Retina (tissue), 1 donor: ENCODE measurements around the gene TMPRSS12.
"Not testable (repeated sequence)": the region's sequence is repeated elsewhere in the genome, so short reads cannot be mapped to it uniquely, and the experiment has no call there.

ENCODE experiments used
- DNase-seq: peaks from one replicate; pipeline ENCODE4 v3.0.0-alpha.2; 2016

Gene TMPRSS12, protein sequence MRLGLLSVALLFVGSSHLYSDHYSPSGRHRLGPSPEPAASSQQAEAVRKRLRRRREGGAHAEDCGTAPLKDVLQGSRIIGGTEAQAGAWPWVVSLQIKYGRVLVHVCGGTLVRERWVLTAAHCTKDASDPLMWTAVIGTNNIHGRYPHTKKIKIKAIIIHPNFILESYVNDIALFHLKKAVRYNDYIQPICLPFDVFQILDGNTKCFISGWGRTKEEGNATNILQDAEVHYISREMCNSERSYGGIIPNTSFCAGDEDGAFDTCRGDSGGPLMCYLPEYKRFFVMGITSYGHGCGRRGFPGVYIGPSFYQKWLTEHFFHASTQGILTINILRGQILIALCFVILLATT

DNA sequence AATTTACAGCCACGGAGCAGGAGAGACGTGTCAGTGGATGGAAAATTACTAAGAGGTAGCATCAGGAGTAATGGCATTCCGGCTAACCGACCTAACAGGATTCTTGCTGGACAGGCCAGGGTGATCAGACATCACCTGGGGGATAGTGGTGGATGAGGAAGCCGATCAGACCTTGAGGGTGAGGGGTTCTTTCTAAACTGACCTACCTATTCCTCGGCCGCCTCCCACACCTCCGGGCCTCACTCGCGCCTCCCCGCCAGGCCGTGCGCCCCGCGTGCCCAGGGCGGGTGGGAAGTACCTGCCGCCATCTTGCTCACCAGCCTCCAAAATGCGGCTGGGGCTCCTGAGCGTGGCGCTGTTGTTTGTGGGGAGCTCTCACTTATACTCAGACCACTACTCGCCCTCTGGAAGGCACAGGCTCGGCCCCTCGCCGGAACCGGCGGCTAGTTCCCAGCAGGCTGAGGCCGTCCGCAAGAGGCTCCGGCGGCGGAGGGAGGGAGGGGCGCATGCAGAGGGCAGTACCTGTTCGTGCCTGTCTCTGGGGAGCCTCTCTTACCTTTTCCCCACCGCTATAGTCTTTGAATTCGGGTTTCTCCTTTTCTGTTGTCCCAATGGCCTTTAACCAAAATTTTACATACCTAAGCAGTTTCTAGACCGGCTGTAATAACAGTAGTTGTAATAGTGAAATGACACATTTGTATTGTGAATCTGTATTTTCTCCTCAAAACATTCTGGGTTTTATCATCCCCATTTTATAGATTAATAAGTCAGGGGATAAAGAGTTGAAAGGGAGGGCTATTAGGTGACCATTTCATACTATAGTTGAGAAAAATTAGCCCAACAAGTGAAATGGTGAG is at the start of gene TMPRSS12:
TMPRSS12 (plus strand) TSS at position 290 of the 857 bp plus-strand sequence; CDS start at position 329, 39 bp downstream.
- DNase-seq: peak; percentile 34

DNA sequence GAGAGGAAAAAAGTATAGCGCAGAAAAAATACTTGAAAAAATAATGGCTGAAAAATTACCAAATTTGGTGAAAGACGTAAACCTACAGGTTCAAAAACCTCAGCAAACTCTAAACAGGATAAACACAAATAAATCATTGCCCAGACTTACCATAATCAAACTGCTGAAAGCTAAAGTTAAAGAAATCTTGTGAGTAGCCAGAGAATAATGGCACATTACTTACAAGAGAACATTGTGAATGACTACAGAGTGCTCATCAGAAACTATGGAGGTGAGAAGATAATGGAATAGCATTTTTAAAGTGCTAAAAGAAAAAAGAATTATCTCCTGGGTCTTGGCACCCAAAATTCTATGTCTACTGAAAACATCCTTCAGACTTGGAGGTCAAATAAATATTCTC is 42.8 kb upstream of the TMPRSS12 start:
- DNase-seq: no peak

DNA sequence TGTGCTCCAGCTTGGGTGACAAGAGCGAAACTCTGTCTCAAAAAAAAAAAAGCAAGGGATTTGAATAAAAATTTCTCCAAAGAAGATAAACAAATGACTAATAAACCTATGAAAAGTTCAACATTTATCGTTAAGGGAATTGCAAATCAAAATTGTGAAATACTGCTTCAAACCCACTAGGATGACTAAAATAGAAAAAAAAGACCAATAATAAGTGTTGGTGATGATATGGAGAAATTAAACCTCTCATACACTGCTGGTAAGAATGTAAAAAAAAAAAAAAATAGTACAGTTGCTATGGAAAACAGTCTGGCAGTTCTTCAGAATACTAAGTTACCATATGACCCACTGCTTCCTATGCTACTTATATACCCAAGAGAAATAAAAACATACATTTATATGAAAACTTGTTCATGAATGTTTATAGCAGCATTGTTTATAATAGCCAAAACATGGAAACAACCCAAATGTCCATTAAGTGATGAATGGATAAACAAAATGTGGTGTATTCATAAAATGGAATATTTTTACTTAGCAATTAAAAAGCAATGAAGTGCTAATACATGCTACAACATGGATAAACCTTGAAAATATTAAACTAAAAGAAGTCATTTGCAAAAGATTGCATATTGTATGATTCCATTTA is 39.4 kb upstream of the TMPRSS12 start:
- no peak for DNase-seq

DNA sequence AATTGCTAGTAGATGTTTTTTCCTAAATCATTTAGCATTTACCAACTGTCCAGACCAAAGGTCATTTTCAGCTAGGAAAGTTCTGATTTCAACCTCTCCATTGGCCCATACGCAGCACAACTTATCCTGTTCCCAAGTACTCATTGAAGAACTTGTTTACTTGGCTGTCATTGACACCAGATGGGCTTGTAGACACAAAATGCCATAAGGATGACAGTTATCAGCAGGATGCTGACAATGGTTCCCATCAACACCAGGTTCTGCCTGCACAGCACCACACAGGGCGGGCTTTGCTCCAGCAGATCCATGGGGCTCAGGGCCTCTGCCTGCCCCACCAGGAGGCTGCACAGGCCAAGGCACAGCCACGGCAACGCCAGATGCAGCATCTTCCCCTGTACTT is 36.5 kb upstream of the TMPRSS12 start:
- no peak for DNase-seq

DNA sequence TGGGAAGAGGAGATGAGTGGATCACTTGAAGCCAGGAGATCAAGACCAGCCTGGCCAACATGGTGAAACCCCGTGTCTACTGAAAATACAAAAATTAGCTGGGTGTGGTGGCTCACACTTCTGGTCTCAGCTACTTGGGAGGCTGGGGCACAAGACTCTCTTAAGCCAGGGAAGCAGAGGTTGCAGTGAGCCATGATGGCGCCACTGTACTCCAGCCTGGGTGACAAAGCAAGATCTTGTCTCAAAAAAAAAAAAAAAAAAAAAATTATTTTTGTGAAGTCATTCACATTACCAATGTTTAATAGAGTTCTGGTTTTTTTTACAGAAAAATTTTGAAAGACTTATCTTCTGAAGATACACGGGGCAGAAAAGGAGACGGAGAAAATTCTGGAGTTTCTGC is 33.6 kb upstream of the TMPRSS12 start:
- DNase-seq: not testable (repeated sequence)

DNA sequence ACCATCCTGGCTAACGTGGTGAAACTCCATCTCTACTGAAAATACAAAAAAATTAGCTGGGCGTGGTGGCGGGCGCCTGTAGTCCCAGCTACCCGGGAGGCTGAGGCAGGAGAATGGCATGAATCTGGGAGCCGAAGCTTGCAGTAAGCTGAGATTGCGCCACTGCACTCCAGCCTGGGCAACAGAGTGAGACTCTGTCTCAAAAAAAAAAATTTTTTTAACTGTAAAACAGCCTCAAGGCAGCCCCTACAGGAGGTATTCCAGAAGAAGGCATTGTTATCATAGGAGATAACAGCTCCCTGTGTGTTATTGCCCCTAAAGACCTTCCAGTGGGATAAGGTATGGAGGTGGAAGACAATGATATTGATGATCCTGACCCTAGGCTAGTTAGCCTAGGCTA is 27.8 kb upstream of the TMPRSS12 start:
- DNase-seq: not testable (repeated sequence)

DNA sequence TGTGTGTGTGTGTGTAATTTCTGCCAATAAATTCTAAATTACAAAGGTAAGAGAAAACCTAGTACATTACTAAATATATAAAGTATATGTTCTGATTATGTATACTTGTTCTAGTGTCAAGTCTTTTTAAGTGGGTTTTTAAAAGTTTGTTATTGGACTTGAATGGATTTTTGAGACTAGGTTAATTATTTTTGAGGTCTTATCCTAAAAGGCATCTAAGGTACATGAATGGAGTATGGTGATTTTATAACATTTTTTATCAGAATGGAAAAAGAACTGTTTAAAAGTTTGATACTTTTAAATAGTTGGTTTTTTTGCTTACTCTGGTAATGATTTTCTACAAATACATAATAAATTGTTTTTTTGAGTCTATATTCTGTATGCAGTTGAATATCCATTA is 22.5 kb upstream of the TMPRSS12 start:
- DNase-seq: no peak

DNA sequence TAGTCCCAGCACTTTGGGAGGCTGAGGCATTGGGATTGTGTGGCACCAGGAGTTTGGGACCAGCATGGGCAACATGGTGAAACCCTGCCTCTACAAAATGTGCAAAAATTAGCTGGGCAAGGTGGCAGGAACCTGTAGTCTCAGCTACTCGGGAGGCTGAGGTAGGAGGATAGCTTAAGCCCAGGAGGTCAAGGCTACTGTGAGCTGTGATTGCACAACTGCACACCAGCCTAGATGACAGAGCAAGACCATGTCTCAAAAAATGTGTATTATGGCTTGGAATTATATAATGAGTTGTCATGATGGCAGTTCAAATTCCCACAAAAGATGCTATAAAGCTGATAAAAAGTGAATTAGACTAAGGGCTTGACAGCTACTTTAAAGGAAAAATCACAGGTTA is 20.6 kb upstream of the TMPRSS12 start:
- DNase-seq: no peak

DNA sequence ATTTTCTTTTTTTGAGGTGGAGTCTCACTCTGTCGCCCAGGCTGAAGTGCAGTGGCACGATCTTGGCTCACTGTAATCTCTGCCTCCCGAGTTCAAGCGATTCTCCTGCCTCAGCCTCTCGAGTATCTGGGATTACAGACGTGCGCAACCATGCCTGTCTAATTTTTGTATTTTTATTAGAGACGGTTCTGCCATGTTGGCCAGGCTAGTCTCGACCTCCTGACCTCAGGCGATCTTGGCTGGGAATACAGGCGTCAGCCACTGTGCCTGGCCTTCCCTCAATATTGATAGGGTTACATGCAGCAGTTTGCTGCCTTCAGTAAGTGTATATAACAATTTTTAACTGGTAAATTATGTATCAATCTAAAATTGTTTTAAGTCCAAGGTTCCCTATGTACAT is 19.0 kb upstream of the TMPRSS12 start:
- DNase-seq: not testable (repeated sequence)

DNA sequence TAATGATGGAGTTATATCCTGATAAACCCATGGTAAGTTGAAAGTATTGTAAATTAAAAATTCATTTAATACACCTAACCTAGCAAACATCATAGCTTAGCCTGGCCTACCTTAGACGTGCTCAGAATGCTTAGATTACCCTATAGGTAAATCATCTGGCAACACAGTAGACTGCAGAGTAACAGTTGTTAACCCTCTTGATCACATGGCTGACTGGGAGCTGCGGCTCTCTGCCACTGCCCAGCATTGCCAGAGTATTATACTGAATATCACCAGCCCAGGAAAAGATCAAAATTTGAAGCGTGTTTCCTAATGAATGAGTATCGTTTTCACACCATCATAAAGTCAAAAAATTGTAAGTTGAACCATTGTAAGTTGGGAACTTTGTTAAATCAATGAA is 17.8 kb upstream of the TMPRSS12 start:
- DNase-seq: no peak

DNA sequence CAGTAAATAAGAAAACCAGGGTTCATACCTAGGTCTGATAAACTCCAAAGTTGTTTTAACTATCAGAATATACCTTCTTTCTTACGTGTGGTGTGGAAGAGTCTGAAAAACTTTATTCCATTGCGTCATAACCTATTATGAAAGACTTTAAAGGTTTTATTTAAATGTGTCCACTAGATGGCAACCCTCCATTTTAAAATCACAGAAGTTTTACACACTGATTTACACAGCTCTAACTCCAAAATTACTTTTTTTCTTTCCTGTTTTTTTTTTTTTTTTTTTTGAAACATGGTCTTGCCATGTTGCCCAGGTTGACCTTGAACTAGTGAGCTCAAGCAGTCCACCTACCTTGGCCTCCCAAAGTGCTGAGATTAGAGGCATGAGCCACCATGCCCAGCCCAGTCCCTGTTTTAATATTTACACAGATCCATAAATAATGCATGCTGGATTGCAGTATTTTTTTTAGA is 17.3 kb upstream of the TMPRSS12 start:
- DNase-seq: peak; percentile 35

DNA sequence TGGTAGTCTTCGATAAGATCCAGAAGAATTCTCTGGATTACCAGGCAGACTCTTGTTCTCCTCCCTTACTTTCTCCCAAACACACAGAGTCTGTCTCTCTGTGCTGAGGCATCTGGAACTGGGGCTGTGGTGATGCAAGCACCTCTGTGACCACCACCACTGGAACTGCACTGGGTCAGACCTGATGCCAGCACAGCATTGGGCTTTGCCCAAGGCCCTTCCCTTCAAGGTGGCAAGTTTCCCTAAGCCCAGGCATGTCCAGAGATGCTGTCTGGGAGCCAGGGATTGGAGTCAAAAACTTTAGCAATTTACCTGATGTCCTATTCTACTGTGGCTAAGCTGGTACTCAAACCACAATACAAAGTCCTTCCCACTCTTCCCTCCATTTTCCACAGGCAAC is 14.6 kb upstream of the TMPRSS12 start:
- no peak for DNase-seq

DNA sequence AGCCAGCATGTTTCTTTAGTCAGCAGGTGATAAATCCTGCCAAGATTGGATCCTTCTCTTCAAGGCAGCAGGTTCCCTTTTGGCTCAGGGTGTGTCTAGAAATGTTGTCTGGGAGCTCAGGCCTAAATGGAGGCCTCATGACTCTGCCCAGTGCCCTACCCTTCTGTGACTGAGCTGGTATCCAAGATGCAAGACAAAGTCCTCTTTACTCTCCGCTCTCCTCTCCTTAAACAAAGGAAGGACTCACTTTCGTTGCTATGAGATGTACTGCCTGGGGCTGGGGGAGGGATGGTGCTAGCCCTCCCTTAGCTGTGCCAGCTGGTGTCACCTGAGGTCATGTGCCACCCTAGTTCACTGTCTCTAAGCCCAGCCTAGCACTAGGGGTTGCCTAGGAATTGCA is 13.8 kb upstream of the TMPRSS12 start:
- no peak for DNase-seq

DNA sequence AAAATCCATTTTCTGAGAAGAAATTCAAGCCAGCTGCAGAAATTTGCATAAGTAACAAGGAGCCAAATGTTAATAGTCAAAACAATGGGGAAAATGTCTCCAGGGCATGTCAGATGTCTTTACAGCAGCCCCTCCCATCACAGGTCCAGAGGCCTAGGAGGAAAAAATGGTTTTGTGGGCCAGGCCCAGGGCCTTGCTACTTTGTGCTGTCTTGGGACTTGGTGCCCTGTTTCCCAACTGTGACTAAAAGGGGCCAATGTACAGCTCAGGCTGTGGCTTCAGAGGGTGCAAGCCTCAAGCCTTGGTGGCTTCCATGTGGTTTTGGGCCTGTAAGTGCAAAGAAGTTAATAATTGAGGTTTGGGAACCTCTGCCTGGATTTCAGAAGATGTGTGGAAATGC is 8.9 kb upstream of the TMPRSS12 start:
- not testable (repeated sequence) for DNase-seq

DNA sequence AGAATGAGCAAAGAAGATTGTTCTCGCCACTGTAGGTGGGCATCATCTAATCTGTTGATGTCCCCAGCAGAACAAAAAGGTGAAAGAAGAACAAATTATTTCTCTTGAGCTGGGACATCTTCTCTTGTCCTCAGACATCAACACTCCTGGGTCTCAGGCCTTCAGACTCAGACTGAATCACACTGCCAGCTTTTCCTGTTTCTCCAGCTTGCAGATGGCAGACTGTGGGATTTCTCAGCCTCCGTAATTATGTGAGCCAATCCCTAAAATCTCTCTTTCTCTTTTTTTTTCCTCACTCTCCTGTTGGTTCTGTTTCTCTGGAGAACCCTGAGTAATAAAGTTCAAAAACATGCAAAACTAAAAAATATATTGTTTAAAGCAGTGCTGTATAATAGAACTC is 3.7 kb upstream of the TMPRSS12 start:
- no peak for DNase-seq

DNA sequence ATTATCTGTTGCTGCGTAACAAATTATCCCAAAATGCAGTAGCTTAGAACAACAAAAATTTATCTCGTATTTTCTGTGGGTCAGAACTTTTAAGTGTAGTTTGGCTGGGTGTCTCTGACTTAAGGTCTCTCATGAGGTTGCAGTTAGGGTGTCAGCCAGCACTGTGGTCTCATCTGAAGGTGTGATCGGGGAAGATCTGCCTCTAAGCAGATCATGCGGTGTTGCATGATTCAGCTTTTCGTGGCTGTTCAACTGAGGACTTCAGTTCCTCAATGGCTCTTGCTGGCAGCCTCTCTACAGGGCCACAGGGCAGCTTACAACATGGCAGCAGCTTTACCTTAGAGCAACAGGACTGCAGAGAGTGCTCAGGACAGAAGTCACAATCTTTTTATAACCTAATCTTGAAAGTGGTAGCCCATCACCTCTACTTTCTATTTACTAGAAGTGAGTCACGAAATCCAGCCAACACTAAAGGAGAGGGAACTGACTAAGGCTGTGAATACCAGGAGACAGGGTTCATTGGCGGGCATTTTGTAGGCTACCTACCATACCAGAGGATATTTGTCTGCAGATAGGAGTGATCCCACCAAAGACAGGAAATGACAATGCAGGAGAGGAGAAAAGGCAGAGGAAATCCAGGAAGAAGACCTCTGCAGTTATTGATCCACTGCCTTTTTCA is 1.8 kb upstream of the TMPRSS12 start:
- no peak for DNase-seq

DNA sequence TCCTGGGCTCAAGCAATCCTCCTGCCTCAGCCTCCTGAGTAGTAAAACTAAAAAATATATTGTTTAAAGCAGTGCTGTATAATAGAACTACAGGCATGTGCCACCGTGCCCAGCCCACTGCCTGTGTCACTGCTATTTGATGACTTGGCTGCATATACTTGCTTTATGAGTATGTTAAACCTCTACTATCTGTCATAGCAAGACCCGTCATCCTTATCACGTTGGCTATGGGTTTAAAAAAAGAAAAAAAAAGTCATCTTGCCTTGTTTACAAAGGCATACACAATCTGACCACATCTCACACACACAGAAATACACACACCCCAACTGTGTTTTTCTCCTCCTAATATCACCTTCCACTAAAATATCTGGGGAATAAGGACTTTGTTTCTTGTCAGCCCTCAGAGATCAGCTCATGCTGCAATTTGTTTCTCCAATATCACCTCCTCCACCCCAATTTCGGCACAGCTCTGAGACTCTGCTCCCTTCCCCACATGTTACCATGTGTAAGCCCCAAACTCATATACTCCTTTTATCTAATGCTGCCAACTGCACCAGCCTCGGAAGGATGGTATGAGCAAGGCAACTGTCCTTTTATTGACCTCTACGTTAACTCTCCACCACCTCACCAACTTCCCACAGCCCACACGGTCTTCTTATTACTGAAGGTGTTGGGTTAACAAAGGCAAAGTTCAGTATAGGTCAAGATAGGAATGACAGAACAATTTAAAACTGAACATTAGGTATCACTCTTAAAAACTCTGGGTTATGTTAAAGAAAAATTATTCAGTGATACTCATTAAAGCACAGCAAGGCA is 802 bp upstream of the TMPRSS12 start:
- DNase-seq: no peak

DNA sequence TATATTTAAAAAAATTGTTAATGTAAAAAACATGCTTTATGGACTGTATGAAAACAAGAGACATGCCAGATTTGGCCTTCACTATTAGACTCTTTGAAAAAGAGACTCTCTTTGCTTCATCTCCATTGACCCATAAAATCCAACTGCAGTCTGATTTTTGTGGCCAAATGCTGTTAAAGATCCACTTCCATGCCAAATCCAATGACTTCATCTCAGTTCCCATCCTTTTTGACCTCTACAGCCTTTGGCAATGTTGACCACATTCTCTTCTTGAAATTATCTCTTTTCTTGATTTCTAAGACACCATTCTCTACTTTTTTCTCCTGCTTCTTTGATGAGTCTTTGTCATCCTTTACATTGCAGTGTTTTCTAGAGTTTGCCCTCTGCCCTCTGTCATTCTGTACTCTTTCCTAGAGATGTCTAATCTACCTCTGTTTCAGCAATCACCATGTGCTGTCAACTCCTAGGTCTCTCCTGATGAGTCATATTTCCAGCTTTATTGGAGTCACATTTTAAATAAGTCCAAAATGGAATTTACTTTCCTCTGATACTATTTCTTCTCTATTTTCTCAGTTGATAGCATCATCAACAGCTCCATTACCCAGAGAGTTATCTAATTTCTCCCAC is 2.4 kb downstream of the TMPRSS12 start:
- DNase-seq: no peak

DNA sequence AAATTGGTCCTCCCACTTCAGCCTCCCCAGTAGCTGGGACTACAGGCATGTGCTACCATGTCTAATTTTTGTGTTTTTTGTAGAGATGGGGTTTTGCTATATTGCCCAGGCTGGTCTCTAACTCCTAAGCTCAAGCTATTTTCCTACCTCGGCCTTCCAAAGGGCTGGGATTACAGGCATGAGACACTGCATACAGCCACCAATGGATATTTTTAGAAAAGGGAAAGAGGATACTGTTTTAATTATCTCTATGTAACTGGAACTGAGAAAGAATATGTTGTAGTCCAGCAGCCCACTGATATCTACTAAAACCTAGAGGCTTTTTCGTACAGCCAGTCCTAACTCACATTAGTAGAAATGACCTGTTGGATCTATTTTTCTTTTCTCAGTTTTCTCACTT is 6.2 kb downstream of the TMPRSS12 start:
- no peak for DNase-seq

DNA sequence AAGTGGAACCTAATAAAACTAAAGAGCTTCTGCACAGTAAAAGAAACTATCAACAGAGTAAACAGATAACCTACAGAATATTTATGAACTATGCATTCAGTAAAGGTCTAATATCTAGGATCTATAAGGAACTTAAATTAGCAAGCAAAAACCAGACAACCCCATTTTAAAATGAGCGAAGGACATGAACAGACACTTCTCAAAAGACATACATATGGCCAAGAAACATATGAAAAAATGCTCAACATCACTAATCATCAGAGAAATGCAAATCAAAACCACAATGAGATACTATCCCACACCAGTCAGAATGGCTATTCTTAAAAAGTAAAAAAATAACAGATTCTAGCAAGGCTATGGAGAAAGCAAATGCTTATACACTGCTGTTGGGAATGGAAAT is 12.5 kb downstream of the TMPRSS12 start:
- DNase-seq: not testable (repeated sequence)

DNA sequence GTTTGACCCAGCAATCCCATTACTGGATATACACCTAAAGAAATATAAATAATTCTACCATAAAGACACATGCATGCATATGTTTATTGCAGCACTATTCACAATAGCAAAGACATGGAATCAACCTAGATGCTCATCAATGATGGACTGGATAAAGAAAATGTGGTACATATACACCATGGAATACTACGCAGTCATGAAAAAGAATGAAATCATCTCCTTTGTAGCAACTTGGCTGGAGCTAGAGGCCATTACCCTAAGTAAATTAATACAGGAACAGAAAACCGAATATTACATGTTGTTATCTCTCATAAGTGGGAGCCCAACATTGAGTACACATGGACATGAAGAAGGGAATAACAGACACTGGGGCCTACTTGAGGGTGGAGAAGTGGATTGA is 13.0 kb downstream of the TMPRSS12 start:
- not testable (repeated sequence) for DNase-seq
